Raji (cell line): Measurements from ENCODE around the gene DSG4.

Source experiments
- POLR2A ChIP-seq: IDR thresholded peaks from 2 replicates; pipeline ENCODE4 v1.6.1; 2011; ENCODE audit warnings: low read depth, low read length, control low read depth; ENCODE audit not compliant: insufficient read depth

Gene DSG4

DNA sequence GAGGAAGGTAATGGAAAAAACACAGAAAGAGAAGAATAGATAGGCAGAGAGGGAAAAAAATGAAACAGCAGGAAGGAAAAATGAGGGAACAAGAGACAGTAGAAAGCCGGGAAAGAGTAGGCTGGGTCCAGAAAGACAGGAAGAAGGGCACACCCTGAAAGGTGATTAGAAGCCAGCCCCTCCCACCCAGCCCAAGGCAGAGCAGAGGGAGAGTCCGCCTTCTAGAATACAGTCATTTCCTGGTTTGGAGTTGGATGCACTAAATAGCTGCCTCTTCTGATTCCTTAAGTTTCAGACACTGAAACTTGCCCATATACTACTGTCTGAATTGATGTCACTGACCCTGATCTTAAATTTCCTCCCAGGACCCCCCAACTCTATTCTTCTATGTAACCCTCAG, 53.0 kb downstream of the DSG4 start:
- TF ChIP-seq POLR2A: no peak

GRCh38 chr18:31430072-31430471, 53.5 kb downstream of the DSG4 start:
- no peak for TF ChIP-seq POLR2A

DNA sequence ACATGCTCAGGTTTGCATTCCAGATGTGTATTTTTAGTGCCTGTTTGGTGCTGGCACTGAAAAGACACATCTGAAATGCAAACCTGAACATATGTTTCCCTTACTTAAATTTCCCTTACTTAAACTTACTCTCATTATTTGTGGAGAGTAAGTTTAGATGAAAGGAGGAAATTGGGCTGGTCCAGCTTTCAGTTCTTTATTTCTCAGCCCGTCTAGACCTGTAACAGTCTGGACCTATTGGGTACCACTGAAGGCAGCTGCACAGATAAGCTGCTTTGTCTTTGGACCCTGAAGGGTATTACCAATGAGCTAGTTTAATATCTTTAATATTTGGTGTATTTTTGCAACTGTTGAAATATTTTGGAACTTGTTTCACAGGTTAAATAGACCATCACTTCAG, 54.0 kb downstream of the DSG4 start:
- TF ChIP-seq POLR2A: no peak

GRCh38 chr18:31432316-31432715, 55.7 kb downstream of the DSG4 start:
- TF ChIP-seq POLR2A: no peak

DNA sequence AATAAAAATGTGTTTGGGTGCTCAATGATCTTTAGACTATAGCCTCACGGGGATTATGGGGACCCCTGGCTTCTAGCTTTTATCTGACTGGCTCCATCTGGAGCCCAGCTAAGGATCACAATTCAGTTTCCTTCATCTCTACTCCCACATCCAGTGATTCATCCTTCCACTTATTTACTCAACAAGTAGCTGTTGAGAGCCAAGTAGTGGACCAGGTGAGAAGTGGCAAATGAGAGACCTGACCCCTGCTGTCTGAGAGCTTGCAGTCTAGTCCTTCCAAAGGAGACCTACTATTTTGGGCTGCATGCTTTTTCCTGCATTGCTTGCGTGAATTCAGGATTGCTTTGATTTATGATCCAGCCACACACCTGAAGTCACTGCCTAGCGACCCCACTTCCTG, 60.2 kb downstream of the DSG4 start:
- TF ChIP-seq POLR2A: no peak

- TF ChIP-seq POLR2A: no peak
Measured at GRCh38 chr18:31438402-31438801, 61.8 kb downstream of the DSG4 start.

DNA sequence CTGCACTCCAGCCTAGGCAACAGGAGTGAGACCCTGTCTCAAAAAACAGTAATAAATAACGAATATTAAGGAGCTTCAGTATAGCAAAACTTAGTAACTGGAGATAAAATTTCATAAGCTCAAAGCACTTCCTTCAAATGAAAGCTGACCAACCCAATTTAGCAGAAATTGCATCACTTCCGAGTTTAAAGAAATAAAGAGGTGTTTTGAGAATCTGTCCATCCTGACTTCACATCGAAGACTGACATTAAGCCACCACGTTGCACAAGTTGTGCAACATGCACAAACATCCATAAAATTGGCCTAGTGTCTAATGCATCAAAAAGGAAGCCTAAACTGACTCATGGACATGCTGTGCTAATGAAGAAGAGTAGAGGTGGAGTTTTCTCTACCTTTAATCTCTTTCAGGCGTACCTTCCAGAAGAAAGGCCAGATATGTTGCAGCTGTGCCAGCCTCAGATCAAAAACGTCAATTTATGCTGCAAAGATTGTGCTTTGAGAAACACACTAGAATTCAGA, 63.3 kb downstream of the DSG4 start:
- TF ChIP-seq POLR2A: no peak

DNA sequence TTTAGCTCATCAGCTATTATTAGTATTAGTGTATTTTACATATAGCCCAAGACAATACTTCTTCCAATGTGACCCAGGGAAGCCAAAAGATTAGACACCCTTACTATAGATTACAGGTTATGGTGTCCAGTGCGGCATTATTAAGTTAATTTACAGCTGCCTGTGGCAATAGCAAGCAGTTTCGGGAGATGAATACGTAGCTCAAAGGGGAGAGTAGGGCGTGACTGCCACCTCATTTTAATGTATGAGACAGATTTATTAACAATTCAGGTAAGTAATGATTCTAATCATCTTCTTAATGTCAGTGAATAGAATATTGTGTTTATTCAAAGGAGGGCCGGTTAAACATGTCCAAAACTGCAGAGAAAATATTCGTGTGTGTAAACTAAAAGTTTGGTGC, 64.2 kb downstream of the DSG4 start:
- TF ChIP-seq POLR2A: no peak

- no peak for TF ChIP-seq POLR2A
Measured at GRCh38 chr18:31441493-31441892, 64.9 kb downstream of the DSG4 start.

DNA sequence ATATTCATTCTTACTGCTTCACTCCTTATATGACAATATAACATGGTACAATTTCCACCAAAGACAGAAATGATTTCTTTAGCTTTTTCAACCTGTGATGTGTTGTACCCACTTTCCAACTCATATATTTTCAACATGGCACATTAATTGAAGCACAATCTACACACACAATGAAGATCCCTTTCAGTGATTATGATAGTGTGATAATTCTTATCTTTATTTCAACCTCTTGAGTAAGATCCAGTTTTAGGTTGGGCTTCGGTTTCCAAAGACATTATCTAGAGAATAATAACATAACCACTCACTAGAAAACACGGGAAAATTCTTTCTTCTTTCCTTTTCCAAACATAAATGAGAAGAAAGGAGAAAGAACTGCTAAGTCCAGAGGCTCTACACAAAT, 67.6 kb downstream of the DSG4 start:
- TF ChIP-seq POLR2A: no peak

- no peak for TF ChIP-seq POLR2A
Measured at GRCh38 chr18:31445908-31446307, 69.3 kb downstream of the DSG4 start.

- TF ChIP-seq POLR2A: no peak
Measured at GRCh38 chr18:31446854-31447253, 70.3 kb downstream of the DSG4 start.

GRCh38 chr18:31447530-31448191, 71.1 kb downstream of the DSG4 start, which contains the start of gene DSG3:
TSS of gene DSG3 (plus strand) at chr18:31447741. CDS start at chr18:31447878, 137 bp downstream.
- no peak for TF ChIP-seq POLR2A

- no peak for TF ChIP-seq POLR2A
Measured at GRCh38 chr18:31450409-31450808, 73.8 kb downstream of the DSG4 start.

GRCh38 chr18:31451625-31452024, 75.0 kb downstream of the DSG4 start:
- TF ChIP-seq POLR2A: no peak

DNA sequence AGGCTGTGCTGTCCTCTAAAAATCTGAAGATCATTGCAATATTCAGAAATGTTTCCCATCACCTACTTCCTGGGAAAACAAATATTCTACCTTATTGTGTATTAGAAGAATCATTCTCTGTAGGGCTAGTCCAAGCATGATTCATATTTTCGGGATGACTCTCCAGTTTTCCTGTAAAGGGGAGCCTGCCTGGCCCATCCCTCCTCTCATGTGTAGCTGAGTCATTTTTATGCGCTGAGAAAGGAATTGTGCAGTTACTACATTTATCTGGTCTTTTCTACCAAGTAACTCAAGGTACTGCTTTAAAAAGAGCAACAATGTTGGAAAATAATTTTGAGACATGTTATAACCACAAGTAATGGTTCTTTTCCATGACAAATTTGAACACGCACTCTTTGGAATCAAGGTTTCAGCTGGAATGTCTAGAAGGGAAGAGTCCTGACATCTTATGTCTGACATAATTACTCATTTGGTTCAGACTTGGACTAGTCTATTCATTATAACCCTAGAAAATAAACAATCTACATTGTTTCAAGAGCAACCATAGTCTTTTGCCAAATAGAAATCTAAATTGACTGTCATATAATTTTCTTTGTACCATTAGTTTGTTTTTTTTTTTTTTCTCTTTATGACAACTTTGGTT, 77.6 kb downstream of the DSG4 start:
- no peak for TF ChIP-seq POLR2A
